GM12878 (cell line): Measurements from ENCODE around the gene MYB. TPM values are rescaled to one million over a fixed set of nuclear protein-coding genes. Genes with fewer than 3 reads are reported as not detected.

Experiments used
- CEBPZ ChIP-seq: fragments of 150-350 bp; IDR thresholded peaks from 2 replicates; pipeline ENCODE4 v1.6.1; 2016; ENCODE audit warnings: low read depth, low read length
- CHD1 ChIP-seq: IDR thresholded peaks from 2 replicates; pipeline ENCODE4 v1.6.1; 2012; ENCODE audit warnings: low read depth, low read length, improper control_type of control experiment
- E2F4 ChIP-seq: IDR thresholded peaks from 2 replicates; pipeline ENCODE4 v1.6.1; 2012; ENCODE audit warnings: low read depth, low read length, improper control_type of control experiment
- EP300 ChIP-seq, 2 experiments: fragments of 150-350 bp in 1 of 2; IDR thresholded peaks; 2 replicates each; pipeline ENCODE4 v1.6.1; 2011 to 2012; ENCODE audit warnings: low read depth in 2 of 2, low read length in 2 of 2, borderline replicate concordance in 1 of 2, improper control_type of control experiment in 1 of 2, inconsistent platforms in 1 of 2; ENCODE audit not compliant: control insufficient read depth in 1 of 2
- ESRRA ChIP-seq: IDR thresholded peaks from 2 replicates; pipeline ENCODE4 v1.6.1; 2012; ENCODE audit warnings: mild to moderate bottlenecking, low read length, improper control_type of control experiment
- HDAC2 ChIP-seq: fragments of 200-600 bp; sonication (generic); IDR thresholded peaks from 2 replicates; pipeline ENCODE4 v1.6.1; 2017
- JUND ChIP-seq: IDR thresholded peaks from 2 replicates; pipeline ENCODE4 v1.6.1; 2012; ENCODE audit warnings: low read depth, mild to moderate bottlenecking, low read length, improper control_type of control experiment, moderate library complexity
- NFXL1 ChIP-seq: fragments of 450-650 bp; IDR thresholded peaks from 2 replicates; pipeline ENCODE4 v1.6.1; 2017; ENCODE audit warnings: antibody characterized with exemption, mild to moderate bottlenecking, borderline replicate concordance
- NR2F1 ChIP-seq: fragments of 450-650 bp; conservative IDR thresholded peaks from 2 replicates; pipeline ENCODE4 v1.6.1; 2017; ENCODE audit warnings: mild to moderate bottlenecking
- POU2F2 ChIP-seq: IDR thresholded peaks from 3 replicates; pipeline ENCODE4 v1.6.1; 2011; ENCODE audit warnings: low read depth, mild to moderate bottlenecking, low read length, borderline replicate concordance
- SPI1 ChIP-seq: IDR thresholded peaks from 2 replicates; pipeline ENCODE4 v1.6.1; 2011; ENCODE audit warnings: low read depth, mild to moderate bottlenecking, low read length, moderate library complexity, borderline replicate concordance; ENCODE audit not compliant: insufficient read depth
- STAT1 ChIP-seq: fragments of 450-650 bp; conservative IDR thresholded peaks from 2 replicates; pipeline ENCODE4 v1.6.1; 2014; ENCODE audit warnings: antibody characterized with exemption, mild to moderate bottlenecking
- STAT3 ChIP-seq: IDR thresholded peaks from 2 replicates; pipeline ENCODE4 v1.6.1; 2011; ENCODE audit warnings: low read depth, low read length, improper control_type of control experiment
- YY1 ChIP-seq: IDR thresholded peaks from 2 replicates; pipeline ENCODE4 v1.6.1; 2011; ENCODE audit warnings: low read depth, mild to moderate bottlenecking, low read length
- ZBTB11 ChIP-seq: fragments of 450-650 bp; formaldehyde crosslinking; IDR thresholded peaks from 2 replicates; pipeline ENCODE4 v1.5.0; 2022; ENCODE audit warnings: mild to moderate bottlenecking, missing genetic modification characterization
- ZBTB4 ChIP-seq: fragments of 450-650 bp; formaldehyde crosslinking; IDR thresholded peaks from 2 replicates; pipeline ENCODE4 v1.4.0; 2022; ENCODE audit warnings: mild to moderate bottlenecking, moderate library complexity
- ZNF24 ChIP-seq: fragments of 450-650 bp; IDR thresholded peaks from 2 replicates; pipeline ENCODE4 v1.6.1; 2017; ENCODE audit warnings: antibody characterized with exemption, mild to moderate bottlenecking
- ZSCAN29 ChIP-seq: fragments of 450-650 bp; IDR thresholded peaks from 2 replicates; pipeline ENCODE4 v1.6.1; 2017; ENCODE audit warnings: mild to moderate bottlenecking, moderate library complexity
- polyA plus RNA-seq, 11 experiments: library from polyadenylated mRNA; depleted of rRNA in 4 of 11; unstranded in 6 of 11; stranded (reverse) in 5 of 11; fragments of >200 nt; fragmentation: Nextera tagmentation in 4 of 11; fragmentation: Illumina TruSeq in 1 of 11; extraction: Ambion mirVana in 4 of 11; extraction: Trizol in 1 of 11; gene quantifications; 1 replicate in 1 of 11; 2 replicates in 10 of 11; pipeline versions ENCODE4 v1.2.1 to v1.2.3, GENCODE V29; 2011 to 2016; ENCODE audit warnings: inconsistent platforms in 2 of 11, missing spikeins in 2 of 11, low read depth in 1 of 11
- total RNA-seq, 4 experiments: library from RNA; depleted of rRNA in 3 of 4; stranded (reverse); fragments of >200 nt in 3 of 4; fragmentation: Illumina TruSeq in 1 of 4; extraction: Trizol in 1 of 4; gene quantifications; 2 replicates each; pipeline versions ENCODE4 v1.2.1 to v1.2.3, GENCODE V29; 2013 to 2021

Gene MYB
- total and polyA plus RNA-seq, 10 of the 15 experiments (the other 5 are each of a cell fraction or from before 2014, with no cell fraction given) = 7.0 to 29.8 (median 21.5) TPM

- TF ChIP-seq E2F4 (no peak), ZBTB4 (CRISPR knock-in tag) (no peak), SPI1 (peak; percentile 86), STAT1 (no peak), ZSCAN29 (no peak), NR2F1 (no peak; the same call in 1 of the 2 replicates), ZNF24 (0 out of 2 replicates have a peak, but pooled peaks have one; percentile 54), HDAC2 (no peak), CHD1 (no peak), CEBPZ (no peak), NFXL1 (no peak), ESRRA (no peak), JUND (no peak), EP300 (IDR thresholded peaks at IDR 0.05; ENCODE audit: borderline replicate concordance in 1 of 2, control insufficient read depth in 1 of 2, low read depth in 2 of 2, low read length in 2 of 2) (no peak; a peak in 1 of 4 replicates), YY1 (peak; percentile 81; the same call in 1 of the 2 replicates), ZBTB11 (no peak), POU2F2 (0 out of 3 replicates have a peak, but pooled peaks have one; percentile 40), STAT3 (no peak)
Observed at GRCh38 chr6:135183532-135184440, 2.7 kb downstream of the MYB start (continued).
